Motor neuron (in vitro differentiated cells): Measurements from ENCODE around the gene AGR3. TPM values are rescaled to one million over a fixed set of nuclear protein-coding genes. Genes with fewer than 3 reads are reported as not detected.

Source experiments
- ATAC-seq, 8 experiments: fragments of 200-7000 bp; cut with Tn5 transposase; replicated peaks in 6 of 8; 2 replicates each; pipeline ENCODE4 v1.8.0; 2021; ENCODE audit warnings: mild to moderate bottlenecking in 8 of 8, moderate library complexity in 8 of 8
- H3K27ac ChIP-seq, 2 donors: fragments of 250-450 bp; sonication (Bioruptor Pico); 2 replicates each; pipeline ENCODE4 v1.9.0; 2021; ENCODE audit warnings: antibody characterized with exemption in 2 of 2, mild to moderate bottlenecking in 2 of 2, moderate library complexity in 1 of 2
- H3K4me1 ChIP-seq, 2 donors: fragments of 250-450 bp; sonication (Bioruptor Pico); replicated peaks in 1 of 2; 2 replicates each; pipeline ENCODE4 v1.6.1; 2021; ENCODE audit warnings: antibody characterized with exemption in 2 of 2, mild to moderate bottlenecking in 2 of 2, moderate library complexity in 1 of 2
- H3K4me3 ChIP-seq, 5 donors: fragments of 250-450 bp; sonication (Bioruptor Pico); 2 replicates each; pipeline ENCODE4 v1.9.0; 2021; ENCODE audit warnings: antibody characterized with exemption in 5 of 5, mild to moderate bottlenecking in 5 of 5, moderate library complexity in 4 of 5
- WGBS, 10 experiments: fragments of 450-650 bp; shearing (Covaris generic); methylation state at CpG; one replicate each; pipeline ENCODE4 v1.0.0; 2022; 5-methylcytosine and 5-hydroxymethylcytosine counted together
- in situ Hi-C, 9 experiments: fragments of 400-800 bp; cut with MboI; loops; one replicate each; pipeline ENCODE4 v1.15.0; 2021; ENCODE audit warnings: low sequenced_read_pairs in 9 of 9, low pct_unique_long_range_greater_than_20kb in 2 of 9; ENCODE audit not compliant: unreplicated experiment in 9 of 9
- total RNA-seq, 8 experiments: library from RNA; unstranded; fragments of 300-600 nt; gene quantifications; 2 replicates each; pipeline versions ENCODE4 v1.2.3 to v1.2.4, GENCODE V29; 2022

The AGR3 gene
- total RNA-seq, 8 experiments from 2014 or later = 1.3 TPM; not detected in 7

DNA sequence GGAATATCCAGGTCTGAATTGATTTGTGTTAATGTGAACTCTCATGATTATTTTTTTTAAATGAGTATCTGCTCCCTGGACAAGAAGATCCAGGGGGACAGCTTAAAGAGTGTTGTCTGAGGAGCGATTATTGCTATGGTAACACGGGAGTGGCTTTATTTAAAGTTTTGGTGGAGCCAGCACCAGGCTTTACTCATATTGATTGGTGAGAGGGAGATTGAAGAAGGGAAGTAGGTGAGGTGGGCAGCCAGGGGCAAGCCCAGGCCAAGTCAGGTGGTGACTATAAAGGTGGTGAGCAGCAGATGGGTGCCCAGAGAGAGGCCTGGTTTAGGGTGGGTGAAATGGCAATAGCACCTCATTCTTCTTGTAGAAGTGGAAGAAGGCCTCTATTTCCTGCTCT is 66.8 kb downstream of the AGR3 start:
- Histone ChIP-seq H3K4me3 (no peak overlapping the region), H3K4me1 (no peaks in the 10 kb centered on the region), H3K27ac (no peak overlapping the region)
- peak in 2 of 8 experiments; percentile 45 to 59 for ATAC-seq
- 70 to 100% (median 83%) methylated on average over 2 of the region's 2 CpGs; no CpG with 5 or more reads in 5 of the 10 experiments for WGBS, 10 experiments
- in situ Hi-C loops = no loop called here

DNA sequence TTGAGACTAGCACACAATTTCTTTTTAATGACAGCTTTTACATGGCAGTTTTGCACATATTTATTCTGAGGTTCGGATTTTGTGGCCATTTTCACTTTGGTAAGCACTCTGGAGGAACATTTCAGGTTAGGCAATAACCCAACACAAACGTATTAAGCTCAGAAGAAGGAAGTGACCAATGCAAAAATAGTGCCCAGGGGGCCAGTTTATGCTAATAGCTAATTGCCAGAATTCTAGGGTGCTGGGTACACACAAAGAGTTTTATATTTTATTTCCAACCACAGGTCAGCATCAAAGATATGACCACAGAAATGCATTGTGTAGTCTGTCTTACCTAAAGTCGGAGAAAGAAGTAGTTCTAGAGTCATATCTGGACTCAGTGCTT is 68.6 kb downstream of the AGR3 start:
- H3K4me3 ChIP-seq = no peak overlapping the region
- no peaks in the 10 kb centered on the region for H3K4me1 ChIP-seq
- 42 to 100% (median 80%) methylated on average over 1 to 3 of the region's 3 CpGs; no CpG with 5 or more reads in 1 of the 10 experiments for WGBS, 10 experiments
- H3K27ac ChIP-seq = no peak overlapping the region
- no peak for ATAC-seq
- in situ Hi-C loops = no loop called here

DNA sequence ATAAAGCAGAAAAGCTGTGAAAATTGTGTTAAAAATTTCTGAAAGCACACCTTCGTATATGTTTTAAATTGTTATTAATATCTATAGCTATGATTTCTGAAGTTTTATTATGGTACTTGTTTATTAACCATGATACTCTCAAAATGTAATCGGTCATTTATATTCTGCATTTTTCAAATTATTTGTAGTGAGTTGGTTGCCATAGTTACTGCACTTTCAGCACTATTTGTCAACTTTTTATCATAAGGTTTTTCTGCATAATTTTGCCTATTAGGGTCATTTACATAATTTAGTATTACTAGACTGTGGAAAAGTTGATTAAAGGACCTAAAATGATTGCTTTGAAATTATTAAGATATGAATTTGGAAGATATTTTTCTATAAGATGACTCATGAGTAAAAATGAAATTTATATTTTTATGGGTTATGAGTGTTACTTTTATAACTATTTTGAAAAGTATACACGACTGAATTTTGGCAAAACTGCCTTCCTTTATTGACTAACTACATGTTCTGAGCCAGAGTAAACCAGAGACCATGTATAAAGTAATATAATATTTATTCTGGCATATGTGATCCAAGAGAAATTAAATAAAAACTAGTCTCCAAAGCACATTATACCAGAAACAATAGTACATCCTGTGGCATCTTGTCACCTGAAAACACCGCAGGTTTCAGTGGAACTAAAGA is 69.1 kb downstream of the AGR3 start:
- no peak for ATAC-seq
- WGBS, 10 experiments = 69 to 100% (median 89%) methylated on average over 2 to 4 of the region's 4 CpGs
- in situ Hi-C loops = no loop called here
- Histone ChIP-seq H3K27ac (no peak overlapping the region), H3K4me3 (no peak overlapping the region), H3K4me1 (no peaks in the 10 kb centered on the region)

DNA sequence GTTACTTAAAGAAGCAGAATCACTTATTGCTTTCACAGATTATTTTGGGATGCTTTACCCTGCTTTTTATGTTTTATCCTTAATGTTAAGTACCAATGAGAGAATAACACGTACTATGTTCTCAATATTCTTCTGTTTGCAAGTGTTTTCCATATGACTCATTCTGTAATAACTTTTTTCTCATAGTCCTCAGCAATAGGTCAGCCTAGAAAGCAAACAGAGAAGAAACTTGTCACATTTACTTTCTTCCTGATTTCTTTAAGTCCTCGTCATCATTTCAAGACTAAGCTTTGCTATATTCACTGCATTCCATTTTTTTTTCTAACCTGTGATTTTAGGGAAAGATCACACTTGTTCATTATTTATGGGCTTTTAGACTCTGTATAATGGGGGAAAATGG is 70.2 kb downstream of the AGR3 start:
- Histone ChIP-seq H3K4me1 (no peaks in the 10 kb centered on the region), H3K27ac (no peak overlapping the region), H3K4me3 (no peak overlapping the region)
- in situ Hi-C loops = no loop called here
- 40 to 94% (median 78%) methylated on average over 2 of the region's 2 CpGs; no CpG with 5 or more reads in 1 of the 10 experiments for WGBS, 10 experiments
- peak in 2 of 8 experiments; percentile 18 to 60 for ATAC-seq

DNA sequence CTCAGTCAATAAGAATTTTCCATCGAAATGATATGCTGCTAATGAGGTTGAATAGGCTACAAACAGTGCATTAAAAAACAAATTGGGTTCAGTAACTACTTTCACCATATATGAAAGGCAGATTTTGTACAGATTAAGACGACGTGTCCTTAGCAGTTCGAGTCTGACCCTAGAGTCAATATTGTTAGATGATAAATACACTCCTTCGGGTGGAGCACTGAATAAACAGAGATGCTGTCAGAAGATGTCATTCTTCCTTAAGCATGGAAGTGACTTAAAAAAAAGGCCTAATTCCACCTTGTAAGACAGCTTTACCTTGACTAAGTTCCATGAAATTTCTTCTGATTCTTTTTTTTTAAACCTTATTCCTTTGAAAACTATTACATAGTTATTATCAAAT is 71.2 kb downstream of the AGR3 start:
- WGBS, 10 experiments = 55 to 100% (median 85%) methylated on average over 1 to 5 of the region's 5 CpGs
- Histone ChIP-seq H3K4me1 (no peaks in the 10 kb centered on the region), H3K4me3 (no peak overlapping the region), H3K27ac (no peak overlapping the region)
- in situ Hi-C loops = no loop called here
- ATAC-seq = no peak

DNA sequence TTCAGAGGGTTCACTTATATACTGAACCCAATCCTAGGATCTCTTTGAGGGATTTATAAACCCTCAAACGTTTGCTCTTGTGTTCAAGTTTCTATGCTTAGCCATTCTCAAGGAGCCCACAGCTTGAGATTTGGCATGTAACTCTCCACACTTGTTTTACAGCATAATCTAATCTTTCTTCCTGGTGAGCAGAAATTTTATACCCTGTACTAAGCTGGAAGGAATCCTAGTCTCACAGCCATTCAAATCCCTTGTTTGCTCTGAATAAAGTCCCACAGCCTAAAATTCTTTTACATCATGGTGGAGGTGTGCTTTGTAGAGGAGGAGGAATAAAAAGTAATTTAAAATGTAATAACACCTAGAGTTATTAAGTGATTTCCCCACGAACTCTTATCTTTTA is 71.7 kb downstream of the AGR3 start:
- no peaks in the 10 kb centered on the region for H3K4me1 ChIP-seq
- 10 to 73% (median 43%) methylated on average over 1 to 2 of the region's 2 CpGs; no CpG with 5 or more reads in 1 of the 10 experiments for WGBS, 10 experiments
- no peak overlapping the region for H3K27ac ChIP-seq
- ATAC-seq = no peak
- H3K4me3 ChIP-seq = no peak overlapping the region
- in situ Hi-C loops = no loop called here

Other genes with a start within 250 kb of the AGR3 start
- 10 to 100 TPM; 10.6 to 40.7 (median 32.1) TPM for gene ANKMY2, start 236.2 kb downstream of the AGR3 start, total RNA-seq
- gene BZW2, start 235.8 kb downstream of the AGR3 start, total RNA-seq = 100 to 1,000 TPM in 6 of 8 experiments, 10 to 100 TPM in 2; 32.3 to 194 (median 111) TPM
- 10 to 100 TPM in 5 of 8 experiments, 1 to 10 TPM in 1, under 1 TPM in 2; 0.51 to 99.1 (median 67.3) TPM for gene TSPAN13, start 128.2 kb downstream of the AGR3 start, total RNA-seq
- gene AGR2, start 77.0 kb downstream of the AGR3 start, total RNA-seq = under 1 TPM in 5 of 8 experiments, not detected in 3; 0.31 to 0.85 (median 0.54) TPM